Measurements from ENCODE around the gene PTPRO.

- TF ChIP-seq, protein P1, sequence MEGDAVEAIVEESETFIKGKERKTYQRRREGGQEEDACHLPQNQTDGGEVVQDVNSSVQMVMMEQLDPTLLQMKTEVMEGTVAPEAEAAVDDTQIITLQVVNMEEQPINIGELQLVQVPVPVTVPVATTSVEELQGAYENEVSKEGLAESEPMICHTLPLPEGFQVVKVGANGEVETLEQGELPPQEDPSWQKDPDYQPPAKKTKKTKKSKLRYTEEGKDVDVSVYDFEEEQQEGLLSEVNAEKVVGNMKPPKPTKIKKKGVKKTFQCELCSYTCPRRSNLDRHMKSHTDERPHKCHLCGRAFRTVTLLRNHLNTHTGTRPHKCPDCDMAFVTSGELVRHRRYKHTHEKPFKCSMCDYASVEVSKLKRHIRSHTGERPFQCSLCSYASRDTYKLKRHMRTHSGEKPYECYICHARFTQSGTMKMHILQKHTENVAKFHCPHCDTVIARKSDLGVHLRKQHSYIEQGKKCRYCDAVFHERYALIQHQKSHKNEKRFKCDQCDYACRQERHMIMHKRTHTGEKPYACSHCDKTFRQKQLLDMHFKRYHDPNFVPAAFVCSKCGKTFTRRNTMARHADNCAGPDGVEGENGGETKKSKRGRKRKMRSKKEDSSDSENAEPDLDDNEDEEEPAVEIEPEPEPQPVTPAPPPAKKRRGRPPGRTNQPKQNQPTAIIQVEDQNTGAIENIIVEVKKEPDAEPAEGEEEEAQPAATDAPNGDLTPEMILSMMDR (IDR thresholded peaks at IDR 0.05): no peak
- no peak for TF ChIP-seq POLR2A (IDR thresholded peaks at IDR 0.05)
Observed at GRCh38 chr12:15596174-15596573, 273.9 kb downstream of the PTPRO start.
